ENCODE measurements around the gene GEMIN8. TPM values are rescaled to one million over a fixed set of nuclear protein-coding genes. Genes with fewer than 3 reads are reported as not detected.
A peak's percentile ranks its signal among the peaks of the same experiment; 100 is the strongest.

GEMIN8 gene
- total and polyA plus RNA-seq, 10 donors: 11.6 to 20.6 (median 14.6) TPM

DNA sequence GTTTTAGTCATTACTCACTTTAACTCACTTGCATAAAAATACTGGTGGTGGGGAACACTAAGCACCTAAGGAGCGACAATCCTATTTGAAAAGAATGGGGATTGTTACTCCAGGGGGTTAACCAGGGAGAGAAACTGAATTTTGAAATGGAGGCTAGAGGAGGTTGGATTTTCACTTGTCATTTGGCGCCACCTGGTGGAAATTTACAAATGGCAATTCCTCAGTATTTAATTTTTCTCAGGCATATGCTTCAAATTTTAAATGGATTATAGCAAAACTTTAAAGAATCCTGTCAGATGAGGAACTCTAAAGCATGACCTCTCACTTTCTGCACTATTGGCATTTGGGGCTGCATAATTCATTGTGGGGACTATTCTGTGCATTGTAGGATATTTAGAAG lies 2.7 kb upstream of the GEMIN8 start:
- Histone ChIP-seq H3K36me3 (no peaks in the 10 kb centered on the region), H3K9me3 (no peaks in the 10 kb centered on the region), H3K27ac (peak overlapping the region in 1 of 8 donors; percentile 37), H3K4me1 (peaks cover 0 to 36% (median 28%) of the 10 kb centered on the region in 6 donors), H3K27me3 (replicated peaks in 1 of 7) (peaks cover 0 to 27% (median 0%) of the 10 kb centered on the region in 7 donors), H3K4me3 (no peak overlapping the region)
- 0 to 4% (median 1%) methylated on average over 2 of the region's 2 CpGs for whole genome bisulfite sequencing, 5 donors
- TF ChIP-seq, protein P1, sequence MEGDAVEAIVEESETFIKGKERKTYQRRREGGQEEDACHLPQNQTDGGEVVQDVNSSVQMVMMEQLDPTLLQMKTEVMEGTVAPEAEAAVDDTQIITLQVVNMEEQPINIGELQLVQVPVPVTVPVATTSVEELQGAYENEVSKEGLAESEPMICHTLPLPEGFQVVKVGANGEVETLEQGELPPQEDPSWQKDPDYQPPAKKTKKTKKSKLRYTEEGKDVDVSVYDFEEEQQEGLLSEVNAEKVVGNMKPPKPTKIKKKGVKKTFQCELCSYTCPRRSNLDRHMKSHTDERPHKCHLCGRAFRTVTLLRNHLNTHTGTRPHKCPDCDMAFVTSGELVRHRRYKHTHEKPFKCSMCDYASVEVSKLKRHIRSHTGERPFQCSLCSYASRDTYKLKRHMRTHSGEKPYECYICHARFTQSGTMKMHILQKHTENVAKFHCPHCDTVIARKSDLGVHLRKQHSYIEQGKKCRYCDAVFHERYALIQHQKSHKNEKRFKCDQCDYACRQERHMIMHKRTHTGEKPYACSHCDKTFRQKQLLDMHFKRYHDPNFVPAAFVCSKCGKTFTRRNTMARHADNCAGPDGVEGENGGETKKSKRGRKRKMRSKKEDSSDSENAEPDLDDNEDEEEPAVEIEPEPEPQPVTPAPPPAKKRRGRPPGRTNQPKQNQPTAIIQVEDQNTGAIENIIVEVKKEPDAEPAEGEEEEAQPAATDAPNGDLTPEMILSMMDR (IDR thresholded peaks at IDR 0.05 in 8 of 11, conservative IDR thresholded peaks at IDR 0.05 in 3 of 11): peak; percentile 40 to 85 (median 68)
- TF ChIP-seq POLR2AphosphoS5 (IDR thresholded peaks at IDR 0.05): no peak
- DNase-seq: no peak
- intact Hi-C loops (cut with DNase I; ENCODE audit: low total_unique reads): loop anchor here (2.0 to 10.0 kb wide), 3 partner anchors 278 to 524 kb away; partner anchors contain the start of gene TCEANC

DNA sequence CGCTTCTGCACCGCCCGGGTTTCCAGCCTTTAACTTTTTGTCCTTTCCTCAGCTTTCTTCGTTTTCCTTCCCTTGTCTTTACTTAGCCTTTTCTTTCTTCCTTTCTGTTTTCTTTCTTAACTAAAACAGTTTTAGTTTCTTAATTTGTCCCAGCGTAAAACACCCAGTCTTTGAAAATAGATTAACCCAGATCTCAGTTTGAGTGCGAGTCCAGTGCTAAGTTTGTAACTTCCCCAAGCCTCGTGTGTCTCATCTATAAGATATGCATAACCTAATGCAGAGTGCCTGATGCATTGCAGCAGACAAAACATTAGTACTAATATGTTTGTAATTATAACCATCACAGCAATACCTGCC lies 460 bp upstream of the GEMIN8 start:
- peaks cover 0 to 3% (median 0%) of the 10 kb centered on the region in 6 donors for H3K36me3 ChIP-seq
- H3K4me1 ChIP-seq: peaks cover 0 to 43% (median 33%) of the 10 kb centered on the region in 6 donors
- H3K4me3 ChIP-seq: peak overlapping the region; percentile 52 to 79 (median 68)
- H3K27ac ChIP-seq: peak overlapping the region; percentile 67 to 92 (median 88)
- 0 to 14% (median 1%) methylated on average over 7 of the region's 7 CpGs for WGBS, 5 donors
- intact Hi-C loops (cut with DNase I; ENCODE audit: low total_unique reads): loop anchor here (10.0 kb wide), 2 partner anchors 275 to 375 kb away; partner anchors contain the start of gene TCEANC
- TF ChIP-seq, protein P1 (IDR thresholded peaks at IDR 0.05 in 8 of 11, conservative IDR thresholded peaks at IDR 0.05 in 3 of 11): no peak
- TF ChIP-seq POLR2A (IDR thresholded peaks at IDR 0.05) (no peak), POLR2AphosphoS5 (IDR thresholded peaks at IDR 0.05) (no peak)
- H3K27me3 ChIP-seq (replicated peaks in 1 of 7): peaks cover 0 to 27% (median 0%) of the 10 kb centered on the region in 7 donors
- no peak for DNase-seq
- H3K9me3 ChIP-seq: no peaks in the 10 kb centered on the region

DNA sequence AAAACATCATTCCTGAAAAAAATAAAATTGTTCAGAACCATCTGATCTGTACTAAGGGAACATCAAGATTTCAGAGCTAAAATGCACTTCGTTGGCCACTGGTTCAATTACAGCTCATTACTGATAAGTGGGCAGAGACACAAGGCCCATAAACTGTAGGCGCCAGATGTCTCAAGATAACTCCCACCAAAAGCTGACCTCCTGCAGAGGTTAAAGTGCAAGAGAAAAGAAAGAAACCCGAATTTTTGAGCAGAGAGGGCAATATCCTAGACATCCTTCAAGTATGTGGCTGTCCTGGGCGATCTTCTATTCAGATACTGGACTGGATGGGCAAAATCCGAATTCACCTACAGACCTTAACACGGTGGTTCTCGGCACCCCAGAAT lies 660 bp downstream of the GEMIN8 start:
- H3K4me3 ChIP-seq: peak overlapping the region; percentile 52 to 79 (median 68)
- H3K27me3 ChIP-seq (replicated peaks in 1 of 7): peaks cover 0 to 27% (median 0%) of the 10 kb centered on the region in 7 donors
- DNase-seq: no peak
- H3K36me3 ChIP-seq: peaks cover 0 to 3% (median 0%) of the 10 kb centered on the region in 6 donors
- peak overlapping the region in 7 of 8 donors; percentile 76 to 92 (median 89) for H3K27ac ChIP-seq
- H3K9me3 ChIP-seq: no peaks in the 10 kb centered on the region
- TF ChIP-seq, protein P1 (IDR thresholded peaks at IDR 0.05 in 8 of 11, conservative IDR thresholded peaks at IDR 0.05 in 3 of 11): no peak
- TF ChIP-seq POLR2AphosphoS5 (IDR thresholded peaks at IDR 0.05) (no peak), POLR2A (IDR thresholded peaks at IDR 0.05) (no peak)
- intact Hi-C loops (cut with DNase I; ENCODE audit: low total_unique reads): no loop called here
- H3K4me1 ChIP-seq: peaks cover 0 to 43% (median 33%) of the 10 kb centered on the region in 6 donors
- WGBS, 5 donors: 3 to 15% (median 4%) methylated on average over 7 of the region's 7 CpGs

DNA sequence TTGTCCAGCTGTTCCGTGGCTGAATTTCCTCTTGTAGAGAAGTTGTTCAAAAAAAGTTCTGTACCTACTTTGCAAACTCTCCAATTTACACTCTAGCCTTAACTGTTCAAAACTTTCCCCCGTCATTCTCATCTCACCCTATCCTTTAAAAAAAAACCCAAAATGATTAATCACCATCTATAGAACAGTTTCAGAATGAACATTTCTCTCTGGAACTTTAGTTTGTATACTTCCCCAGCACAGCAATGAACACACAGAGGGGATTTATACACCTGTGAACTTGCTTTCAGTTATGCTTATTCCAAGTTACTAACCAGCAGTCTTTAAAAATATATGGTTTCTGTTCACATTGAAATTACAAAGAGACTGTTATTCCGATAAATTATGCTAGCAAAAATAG lies 1.2 kb downstream of the GEMIN8 start:
- H3K36me3 ChIP-seq: peaks cover 0 to 3% (median 0%) of the 10 kb centered on the region in 6 donors
- peak overlapping the region in 4 of 8 donors; percentile 76 to 92 (median 90) for H3K27ac ChIP-seq
- H3K27me3 ChIP-seq (replicated peaks in 1 of 7): peaks cover 0 to 22% (median 0%) of the 10 kb centered on the region in 7 donors
- no peaks in the 10 kb centered on the region for H3K9me3 ChIP-seq
- intact Hi-C loops (cut with DNase I; ENCODE audit: low total_unique reads): no loop called here
- H3K4me1 ChIP-seq: peaks cover 0 to 43% (median 33%) of the 10 kb centered on the region in 6 donors
- no peak for DNase-seq
- TF ChIP-seq POLR2AphosphoS5 (IDR thresholded peaks at IDR 0.05) (no peak), POLR2A (IDR thresholded peaks at IDR 0.05) (no peak)
- TF ChIP-seq, protein P1 (IDR thresholded peaks at IDR 0.05 in 8 of 11, conservative IDR thresholded peaks at IDR 0.05 in 3 of 11): no peak
- peak overlapping the region in 2 of 8 donors; percentile 58 to 79 for H3K4me3 ChIP-seq
- WGBS, 5 donors: 35 to 52% (median 46%) methylated on average over 3 of the region's 3 CpGs
